ENCODE measurements around the gene PTGDS.

PTGDS gene

DNA sequence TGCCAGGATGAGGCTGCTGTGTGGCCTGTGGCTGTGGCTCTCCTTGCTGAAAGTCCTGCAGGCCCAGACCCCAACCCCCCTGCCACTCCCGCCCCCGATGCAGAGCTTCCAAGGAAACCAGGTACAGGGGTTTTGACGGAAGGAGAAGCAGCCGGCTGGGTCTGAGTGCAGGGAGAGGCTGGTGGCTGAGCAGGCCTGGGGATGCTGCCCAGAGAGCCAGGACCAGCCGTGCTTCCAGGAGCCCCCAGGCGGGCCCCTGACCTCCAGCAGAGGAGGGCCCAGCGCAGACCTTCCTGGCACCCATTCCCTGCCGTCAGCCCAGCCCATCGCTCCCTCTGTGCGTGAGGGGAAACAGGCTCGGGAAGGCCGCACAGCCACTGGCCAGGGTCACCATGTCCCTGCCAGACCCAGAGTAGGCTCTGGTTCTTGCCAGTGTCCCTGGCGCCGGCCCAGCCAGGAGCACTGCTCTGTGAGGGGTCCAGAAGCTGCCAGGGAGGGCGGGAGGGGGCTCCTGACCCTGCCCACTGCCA, 24.9 kb upstream of the PTGDS start:
- Histone ChIP-seq H3K27me3 (ENCODE audit: low read depth, low read length) (no peaks in the 10 kb centered on the region; the same call in 1 of the 2 replicates), H4K20me1 (ENCODE audit: insufficient read depth, low read length) (no peaks in the 10 kb centered on the region), H3K4me3 (ENCODE audit: low read length) (no peak overlapping the region), H3K27ac (ENCODE audit: low read length) (no peak overlapping the region), H3K79me2 (ENCODE audit: low read length) (no peaks in the 10 kb centered on the region), H3K4me1 (ENCODE audit: low read length) (peaks cover 20% of the 10 kb centered on the region), H3K4me2 (ENCODE audit: low read length) (no peak overlapping the region), H3K9me3 (ENCODE audit: insufficient read depth, low read length) (no peaks in the 10 kb centered on the region), H2AFZ (ENCODE audit: low read depth, low read length) (no peak overlapping the region), H3K9ac (ENCODE audit: low read length) (no peak overlapping the region), H3K36me3 (replicated peaks; ENCODE audit: low read depth, low read length) (no peaks in the 10 kb centered on the region)
- TF ChIP-seq, protein P1, sequence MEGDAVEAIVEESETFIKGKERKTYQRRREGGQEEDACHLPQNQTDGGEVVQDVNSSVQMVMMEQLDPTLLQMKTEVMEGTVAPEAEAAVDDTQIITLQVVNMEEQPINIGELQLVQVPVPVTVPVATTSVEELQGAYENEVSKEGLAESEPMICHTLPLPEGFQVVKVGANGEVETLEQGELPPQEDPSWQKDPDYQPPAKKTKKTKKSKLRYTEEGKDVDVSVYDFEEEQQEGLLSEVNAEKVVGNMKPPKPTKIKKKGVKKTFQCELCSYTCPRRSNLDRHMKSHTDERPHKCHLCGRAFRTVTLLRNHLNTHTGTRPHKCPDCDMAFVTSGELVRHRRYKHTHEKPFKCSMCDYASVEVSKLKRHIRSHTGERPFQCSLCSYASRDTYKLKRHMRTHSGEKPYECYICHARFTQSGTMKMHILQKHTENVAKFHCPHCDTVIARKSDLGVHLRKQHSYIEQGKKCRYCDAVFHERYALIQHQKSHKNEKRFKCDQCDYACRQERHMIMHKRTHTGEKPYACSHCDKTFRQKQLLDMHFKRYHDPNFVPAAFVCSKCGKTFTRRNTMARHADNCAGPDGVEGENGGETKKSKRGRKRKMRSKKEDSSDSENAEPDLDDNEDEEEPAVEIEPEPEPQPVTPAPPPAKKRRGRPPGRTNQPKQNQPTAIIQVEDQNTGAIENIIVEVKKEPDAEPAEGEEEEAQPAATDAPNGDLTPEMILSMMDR (IDR thresholded peaks at IDR 0.05; ENCODE audit: low read depth, low read length), result no peak
- no peak for TF ChIP-seq EZH2phosphoT487 (IDR thresholded peaks at IDR 0.05; ENCODE audit: low read depth)

DNA sequence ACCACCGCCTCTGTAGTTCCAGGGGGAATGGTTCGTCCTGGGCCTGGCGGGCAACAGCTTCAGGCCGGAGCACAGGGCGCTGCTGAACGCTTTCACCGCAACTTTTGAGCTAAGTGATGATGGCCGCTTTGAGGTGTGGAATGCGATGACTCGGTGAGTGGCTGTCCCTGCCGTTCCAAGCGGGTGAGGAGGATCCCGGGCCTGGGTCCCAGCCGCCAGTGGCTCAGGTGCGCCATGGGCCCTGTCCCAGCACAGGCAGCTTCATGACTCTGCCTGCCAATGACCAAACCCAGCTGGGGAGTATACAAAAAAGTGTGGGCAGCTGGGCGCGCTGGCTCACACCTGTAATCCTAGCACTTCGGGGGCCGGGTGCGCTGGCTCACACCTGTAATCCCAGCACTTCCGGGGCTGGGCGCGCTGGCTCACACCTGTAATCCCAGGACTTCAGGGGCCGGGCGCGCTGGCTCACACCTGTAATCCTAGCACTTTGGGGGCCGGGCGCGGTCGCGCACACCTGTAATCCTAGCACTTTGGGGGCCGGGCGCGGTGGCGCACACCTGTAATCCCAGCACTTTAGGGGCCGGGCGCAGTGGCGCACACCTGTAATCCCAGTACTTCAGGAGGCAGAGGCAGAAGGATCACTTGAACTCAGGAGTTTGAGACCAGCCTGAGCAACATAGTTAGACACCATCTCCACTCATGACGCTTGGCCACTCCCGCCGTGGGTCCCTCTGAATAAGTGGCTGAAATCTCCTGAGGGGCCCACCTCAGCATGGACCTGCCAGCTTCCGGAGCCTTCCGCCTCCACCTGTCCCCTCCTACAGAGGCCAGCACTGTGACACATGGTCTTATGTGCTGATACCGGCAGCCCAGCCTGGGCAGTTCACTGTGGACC, 24.2 kb upstream of the PTGDS start:
- Histone ChIP-seq H3K9ac (ENCODE audit: low read length) (no peak overlapping the region), H3K36me3 (replicated peaks; ENCODE audit: low read depth, low read length) (no peaks in the 10 kb centered on the region), H3K9me3 (ENCODE audit: insufficient read depth, low read length) (no peaks in the 10 kb centered on the region), H4K20me1 (ENCODE audit: insufficient read depth, low read length) (no peaks in the 10 kb centered on the region), H3K27me3 (ENCODE audit: low read depth, low read length) (no peaks in the 10 kb centered on the region; the same call in 1 of the 2 replicates), H3K4me3 (ENCODE audit: low read length) (no peak overlapping the region), H3K27ac (ENCODE audit: low read length) (no peak overlapping the region), H3K4me2 (ENCODE audit: low read length) (no peak overlapping the region), H3K4me1 (ENCODE audit: low read length) (peaks cover 13% of the 10 kb centered on the region), H3K79me2 (ENCODE audit: low read length) (no peaks in the 10 kb centered on the region), H2AFZ (ENCODE audit: low read depth, low read length) (no peak overlapping the region)
- TF ChIP-seq EZH2phosphoT487 (IDR thresholded peaks at IDR 0.05; ENCODE audit: low read depth), result no peak
- TF ChIP-seq, protein P1 (IDR thresholded peaks at IDR 0.05; ENCODE audit: low read depth, low read length), result no peak

DNA sequence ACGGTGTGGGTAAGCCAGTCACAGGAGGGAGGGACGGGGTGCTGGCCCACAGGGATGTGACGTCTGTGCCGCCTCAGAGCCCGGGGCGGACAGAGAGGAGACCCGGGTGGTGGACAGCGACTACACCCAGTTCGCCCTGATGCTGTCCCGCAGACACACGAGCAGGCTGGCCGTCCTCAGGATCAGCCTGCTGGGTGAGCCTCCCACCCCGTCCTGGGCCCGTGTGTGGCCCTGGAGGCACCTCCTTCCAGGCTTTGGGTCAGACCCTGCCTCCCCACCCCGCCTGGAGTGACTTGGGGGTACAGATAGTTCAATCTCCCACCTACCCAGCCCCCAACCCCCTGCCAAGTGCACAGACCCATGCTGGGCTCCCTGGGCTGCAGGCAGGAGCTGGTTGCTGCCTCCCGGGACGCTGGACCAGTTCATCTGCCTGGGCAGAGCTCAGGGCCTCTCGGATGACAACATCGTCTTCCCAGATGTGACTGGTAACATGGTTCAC, 23.5 kb upstream of the PTGDS start:
- no peaks in the 10 kb centered on the region; the same call in 1 of the 2 replicates for H3K27me3 ChIP-seq (ENCODE audit: low read depth, low read length)
- peaks cover 10% of the 10 kb centered on the region for H3K4me1 ChIP-seq (ENCODE audit: low read length)
- H3K79me2 ChIP-seq (ENCODE audit: low read length), result no peaks in the 10 kb centered on the region
- TF ChIP-seq EZH2phosphoT487 (IDR thresholded peaks at IDR 0.05; ENCODE audit: low read depth), result no peak
- TF ChIP-seq, protein P1 (IDR thresholded peaks at IDR 0.05; ENCODE audit: low read depth, low read length), result no peak
- H2AFZ ChIP-seq (ENCODE audit: low read depth, low read length), result no peak overlapping the region
- H3K9me3 ChIP-seq (ENCODE audit: insufficient read depth, low read length), result no peaks in the 10 kb centered on the region
- no peak overlapping the region for H3K4me3 ChIP-seq (ENCODE audit: low read length)
- no peak overlapping the region for H3K9ac ChIP-seq (ENCODE audit: low read length)
- no peaks in the 10 kb centered on the region for H4K20me1 ChIP-seq (ENCODE audit: insufficient read depth, low read length)
- H3K27ac ChIP-seq (ENCODE audit: low read length), result no peak overlapping the region
- H3K4me2 ChIP-seq (ENCODE audit: low read length), result no peak overlapping the region
- H3K36me3 ChIP-seq (replicated peaks; ENCODE audit: low read depth, low read length), result no peaks in the 10 kb centered on the region

Data from OCI-LY3 (cell line).